Daoy (cell line): Measurements from ENCODE around the gene WWP2. TPM values are rescaled to one million over a fixed set of nuclear protein-coding genes. Genes with fewer than 3 reads are reported as not detected.

ENCODE experiments used
- DNase-seq: peaks from one replicate; pipeline ENCODE4 v3.0.0-alpha.2; 2015; ENCODE audit warnings: low read depth
- total RNA-seq: library from RNA; depleted of rRNA; stranded (reverse); fragments of >200 nt; shearing (Covaris generic); gene quantifications from 2 replicates; pipeline ENCODE4 v1.2.3, GENCODE V29; 2014

WWP2 gene
- total RNA-seq, 1 experiment from 2014 or later: 15.7 TPM

DNA sequence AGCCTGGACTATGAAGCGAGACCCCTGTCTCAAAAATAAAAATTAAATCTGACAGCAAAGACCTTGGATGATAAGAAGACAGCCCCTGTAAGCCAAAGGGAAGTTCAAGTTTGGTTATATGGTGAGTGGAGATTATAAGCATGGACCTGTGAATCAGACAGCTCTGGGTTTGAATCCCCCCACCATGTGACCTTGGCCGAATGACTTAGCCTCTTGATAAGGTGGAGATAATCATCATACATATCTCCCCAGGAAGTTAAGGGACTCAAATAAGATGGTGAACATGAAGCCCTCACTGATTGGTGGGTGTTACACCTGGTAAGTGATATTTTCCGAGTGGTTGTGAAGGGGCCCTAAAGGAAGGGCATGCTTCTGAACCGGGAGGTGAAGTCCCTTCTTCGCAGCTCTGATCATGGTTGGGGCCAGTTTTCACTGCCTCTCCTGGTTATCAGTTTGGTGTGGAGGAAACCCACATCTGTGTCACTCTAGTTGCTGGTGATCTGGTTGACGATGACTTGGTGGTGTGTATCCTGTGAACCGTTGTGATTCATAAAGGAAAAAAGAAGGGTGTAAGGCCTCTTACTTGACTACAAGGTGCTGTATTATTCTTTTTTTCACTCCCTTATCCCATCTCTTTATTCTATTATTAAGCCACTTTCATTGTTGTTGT lies 127.3 kb downstream of the WWP2 start:
- no peak for DNase-seq

GRCh38 chr16:69890114-69890891 lies 128.2 kb downstream of the WWP2 start:
- DNase-seq: peak; percentile 48

- no peak for DNase-seq
Observed at GRCh38 chr16:69890892-69891282, 128.8 kb downstream of the WWP2 start.

- no peak for DNase-seq
Observed at GRCh38 chr16:69892378-69892777, 130.2 kb downstream of the WWP2 start.

GRCh38 chr16:69893106-69893505 lies 131.0 kb downstream of the WWP2 start:
- no peak for DNase-seq

GRCh38 chr16:69894676-69895075 lies 132.5 kb downstream of the WWP2 start:
- DNase-seq: no peak

DNA sequence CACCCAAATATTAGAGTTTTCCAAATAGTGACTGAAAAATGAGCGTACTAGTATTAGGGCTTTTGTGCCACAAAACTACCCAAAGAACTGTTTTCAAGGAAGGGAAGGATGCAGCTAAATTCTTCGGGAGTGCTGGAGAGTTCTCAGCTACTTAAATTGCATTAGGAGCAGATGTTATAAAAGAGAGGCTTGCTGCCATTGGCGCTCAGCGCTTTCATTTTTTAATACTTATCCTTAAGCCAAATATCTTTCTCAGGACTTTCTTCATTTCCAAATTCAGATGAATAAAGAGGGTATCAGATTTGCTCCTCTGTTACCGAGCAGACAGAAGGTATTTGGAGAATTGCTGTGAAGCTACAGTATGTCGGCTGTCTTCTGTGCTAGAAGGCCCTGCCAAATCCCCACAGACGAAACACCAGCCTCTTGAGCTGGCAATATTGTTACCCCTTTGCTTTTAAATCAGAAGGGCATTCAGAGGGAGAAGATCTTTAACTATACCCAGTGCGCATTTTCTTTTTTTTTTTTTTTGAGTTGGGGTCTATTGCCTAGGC lies 141.8 kb downstream of the WWP2 start:
- DNase-seq: no peak

- no peak for DNase-seq
Observed at GRCh38 chr16:69904495-69905170, 142.5 kb downstream of the WWP2 start.

DNA sequence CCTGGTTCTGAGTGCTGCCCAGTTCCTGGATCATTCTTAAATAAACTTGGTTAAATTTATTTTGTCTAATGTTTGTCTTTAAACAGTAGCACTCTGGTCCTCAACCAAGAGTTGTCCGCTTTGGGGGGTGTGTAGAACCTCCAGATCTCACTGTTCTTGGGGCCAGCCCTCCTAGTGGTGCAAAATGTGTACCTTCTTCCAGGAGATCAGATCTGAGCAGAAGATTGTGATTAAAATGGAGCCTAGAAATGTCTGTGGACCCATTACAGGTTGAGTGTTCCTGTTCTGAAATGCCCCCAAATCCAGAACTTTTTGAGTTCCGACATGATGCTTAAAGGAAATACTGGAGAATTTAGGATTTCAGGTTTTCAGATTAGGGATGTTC lies 143.0 kb downstream of the WWP2 start:
- DNase-seq: no peak

GRCh38 chr16:69906838-69907401 lies 144.8 kb downstream of the WWP2 start:
- no peak for DNase-seq

DNA sequence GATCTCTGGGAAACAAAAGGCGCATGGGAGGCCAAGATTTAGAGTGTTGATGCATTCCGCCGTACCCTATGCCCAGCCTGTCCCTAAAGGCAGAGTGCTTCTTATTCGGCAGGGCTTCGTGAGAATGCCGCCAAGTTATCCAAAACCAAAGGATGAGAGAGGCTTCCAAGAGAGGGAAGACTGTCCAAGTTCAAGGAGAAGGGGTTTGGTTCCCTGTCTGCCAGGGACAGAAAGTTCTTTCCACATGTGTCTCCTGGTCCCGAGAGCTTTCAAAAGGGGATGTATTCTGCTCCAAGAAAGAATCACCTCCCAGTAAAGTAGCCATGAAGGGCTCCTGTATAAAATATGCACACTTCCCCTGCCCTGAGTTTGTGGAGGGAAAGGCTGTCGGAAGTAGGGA lies 146.9 kb downstream of the WWP2 start:
- DNase-seq: no peak

DNA sequence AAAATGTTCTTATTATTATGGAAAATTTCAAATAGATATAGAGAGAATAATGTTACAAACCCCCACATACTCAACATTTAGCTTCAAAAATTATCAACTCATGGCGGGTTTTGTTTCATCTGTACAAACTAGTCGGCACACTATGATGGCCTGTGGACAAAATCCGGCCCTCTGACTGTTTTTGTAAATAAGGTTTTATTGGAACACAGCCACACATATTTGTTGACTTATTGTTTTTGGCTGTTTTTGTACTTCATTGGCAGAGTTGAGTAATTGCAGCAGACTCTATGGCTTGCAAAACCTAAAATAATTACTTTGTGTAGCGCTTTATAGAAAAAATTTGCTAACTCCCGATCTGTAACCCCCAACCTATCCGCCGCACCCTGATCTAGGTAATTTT lies 147.6 kb downstream of the WWP2 start:
- no peak for DNase-seq

GRCh38 chr16:69910964-69911363 lies 148.8 kb downstream of the WWP2 start:
- no peak for DNase-seq

GRCh38 chr16:69916462-69916861 lies 154.3 kb downstream of the WWP2 start:
- no peak for DNase-seq

- no peak for DNase-seq
Observed at GRCh38 chr16:69917311-69917710, 155.2 kb downstream of the WWP2 start.

DNA sequence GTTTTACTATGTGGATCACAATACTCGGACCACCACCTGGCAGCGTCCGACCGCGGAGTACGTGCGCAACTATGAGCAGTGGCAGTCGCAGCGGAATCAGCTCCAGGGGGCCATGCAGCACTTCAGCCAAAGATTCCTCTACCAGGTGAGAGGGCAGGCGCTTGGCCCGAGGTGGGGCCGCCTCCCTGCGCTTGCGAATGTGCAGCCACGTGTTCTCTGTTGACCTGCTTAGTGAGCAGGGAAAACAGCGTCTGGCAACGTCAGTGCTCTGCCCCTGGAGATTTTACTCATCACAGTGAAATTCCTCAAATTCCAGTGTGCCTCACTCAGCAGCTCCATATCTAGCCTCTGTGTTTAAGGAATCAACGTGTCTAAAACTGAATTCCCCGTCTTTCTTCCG lies 155.6 kb downstream of the WWP2 start:
- DNase-seq: peak; percentile 91

DNA sequence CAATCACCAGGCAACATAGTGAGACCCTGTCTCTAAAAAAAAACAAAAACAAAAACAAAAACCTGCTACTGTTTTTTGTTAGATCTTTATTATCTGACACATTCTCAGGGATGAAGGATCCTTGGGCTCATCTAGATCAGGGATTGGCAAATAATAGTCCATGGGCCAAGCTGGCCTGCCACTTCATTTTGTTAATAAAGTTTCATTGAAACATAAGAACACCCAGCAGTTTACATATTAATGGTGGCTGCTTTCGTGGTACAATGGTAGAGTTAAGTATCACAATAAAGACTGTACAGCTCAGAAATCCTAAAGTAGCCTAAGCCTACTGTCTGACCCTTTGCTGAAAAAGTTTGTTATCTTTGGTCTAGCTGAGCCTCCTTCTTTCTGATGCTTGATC lies 156.1 kb downstream of the WWP2 start:
- DNase-seq: no peak

DNA sequence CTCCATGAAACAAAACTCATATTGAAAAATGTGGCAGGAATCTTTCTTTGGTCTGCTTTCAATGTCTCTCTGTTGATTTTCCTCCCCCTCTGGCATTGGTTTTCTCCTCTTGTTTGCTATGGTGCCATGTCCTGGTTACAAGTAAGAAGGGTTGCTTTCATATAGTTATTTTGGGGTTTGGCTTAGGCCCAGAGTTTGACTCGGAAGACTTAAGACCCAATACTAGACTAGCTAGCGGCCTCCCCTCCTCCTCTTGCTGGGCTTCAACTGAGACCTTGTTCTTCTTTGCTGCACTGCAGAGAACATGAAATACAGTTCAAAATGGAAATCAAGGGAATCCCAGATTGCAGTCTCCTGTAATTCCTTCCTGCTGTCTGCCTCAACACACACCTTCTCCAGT lies 159.0 kb downstream of the WWP2 start:
- no peak for DNase-seq

GRCh38 chr16:69922200-69922599 lies 160.1 kb downstream of the WWP2 start:
- no peak for DNase-seq

GRCh38 chr16:69924041-69924775 lies 162.1 kb downstream of the WWP2 start:
- no peak for DNase-seq

- peak; percentile 85 for DNase-seq
Observed at GRCh38 chr16:69924777-69925191, 162.7 kb downstream of the WWP2 start.

DNA sequence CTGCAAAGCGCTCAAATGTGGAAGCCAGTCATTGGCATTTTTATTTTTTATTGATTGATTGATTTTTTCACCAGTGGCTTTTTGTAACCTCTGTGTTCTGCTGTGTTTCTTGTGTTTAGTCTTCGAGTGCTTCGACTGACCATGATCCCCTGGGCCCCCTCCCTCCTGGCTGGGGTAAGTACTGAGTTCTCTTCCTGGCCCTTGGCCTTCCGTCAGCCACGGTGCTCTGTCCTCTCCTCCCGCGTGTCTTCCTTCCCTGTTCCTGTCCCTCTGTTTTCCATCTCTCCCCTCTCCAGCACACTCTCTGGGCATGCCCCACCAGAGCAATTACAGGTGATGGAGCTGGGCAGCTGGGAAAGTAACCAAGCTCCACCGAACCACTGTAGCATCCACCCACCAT lies 163.2 kb downstream of the WWP2 start:
- DNase-seq: no peak
